EL (cell line): Measurements from ENCODE around the gene TMEM259.
A peak's percentile ranks its signal among the peaks of the same experiment; 100 is the strongest.

Source experiments
- DNase-seq: peaks from one replicate; pipeline ENCODE4 v3.0.0-alpha.2; 2016

TMEM259 gene

DNA sequence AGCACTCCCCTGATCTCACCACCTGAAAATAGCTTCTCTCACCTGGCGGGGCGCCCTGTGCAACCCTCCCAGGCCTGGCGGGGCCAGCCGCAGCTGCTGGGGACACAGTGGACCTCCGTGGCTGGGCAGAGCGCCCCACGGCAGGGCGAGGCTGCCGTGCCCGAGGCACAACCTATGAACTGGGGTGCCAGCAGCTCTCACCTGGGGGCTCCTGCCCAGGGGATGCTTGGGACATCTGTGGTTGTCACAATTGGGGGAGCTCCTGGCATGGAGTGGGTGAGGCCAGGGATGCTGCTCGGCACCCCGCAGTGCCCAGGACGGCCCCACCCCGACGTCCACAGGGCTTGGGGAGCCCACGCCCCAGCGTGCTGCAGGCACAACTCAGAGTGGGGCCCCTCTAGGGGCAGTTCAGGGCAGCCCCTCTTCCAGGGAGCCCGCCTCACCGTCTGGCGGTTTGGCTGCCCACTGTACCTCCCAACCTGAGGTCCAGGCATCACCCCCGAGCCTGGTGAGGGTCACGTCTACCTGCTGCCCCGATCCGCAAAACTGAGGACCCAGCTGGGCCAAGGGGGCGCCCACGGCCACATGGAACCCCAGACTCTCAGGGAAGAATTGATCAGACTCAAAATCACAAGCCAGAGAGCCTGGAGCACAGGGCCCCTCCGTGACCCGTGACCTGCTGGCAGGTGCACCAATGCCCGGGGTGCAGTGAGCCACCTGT lies 5.7 kb downstream of the TMEM259 start:
- no peak for DNase-seq

DNA sequence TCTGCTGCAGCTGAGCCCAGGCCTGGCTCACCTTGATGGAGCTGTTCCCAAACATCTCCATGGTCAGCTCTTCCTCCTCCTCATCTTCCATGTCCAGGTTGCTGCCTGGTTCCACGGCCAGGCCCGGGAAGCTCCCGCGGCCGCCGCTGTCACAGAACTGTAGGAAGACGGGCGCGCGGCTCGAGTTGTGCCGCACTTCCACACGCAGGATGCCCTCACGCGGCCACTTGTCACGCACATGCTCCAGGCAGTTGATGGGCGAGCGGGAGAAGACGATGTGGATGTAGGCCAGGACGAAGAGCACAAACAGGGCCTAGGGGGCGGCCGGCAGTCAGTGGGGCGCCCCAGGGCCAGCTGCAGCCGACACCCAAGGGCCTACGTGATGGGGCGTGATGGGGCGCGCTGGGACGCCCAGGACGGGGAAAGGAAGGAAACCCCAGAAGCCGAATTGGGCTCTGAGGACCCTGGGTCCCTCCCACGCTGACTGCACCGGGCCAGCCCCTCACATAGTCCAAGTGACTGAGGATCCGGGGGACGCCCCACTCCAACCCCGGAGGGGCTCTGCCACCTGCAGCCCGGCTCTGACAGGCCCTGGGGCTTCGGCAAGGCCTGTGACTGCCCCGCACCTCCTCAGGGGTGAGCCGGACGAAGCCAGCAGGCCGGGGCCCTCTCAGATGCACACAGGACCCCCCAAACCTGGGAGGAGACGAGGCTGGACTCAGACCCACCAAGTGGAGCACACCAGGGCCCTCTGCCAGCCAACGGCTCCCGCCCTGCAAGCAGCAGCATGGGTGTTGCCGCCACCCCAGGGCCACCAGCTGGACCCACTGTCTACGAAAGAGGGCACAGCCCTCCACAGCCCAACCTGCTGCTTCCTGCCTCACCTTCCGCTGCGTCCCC lies 6.5 kb downstream of the TMEM259 start:
- no peak for DNase-seq

DNA sequence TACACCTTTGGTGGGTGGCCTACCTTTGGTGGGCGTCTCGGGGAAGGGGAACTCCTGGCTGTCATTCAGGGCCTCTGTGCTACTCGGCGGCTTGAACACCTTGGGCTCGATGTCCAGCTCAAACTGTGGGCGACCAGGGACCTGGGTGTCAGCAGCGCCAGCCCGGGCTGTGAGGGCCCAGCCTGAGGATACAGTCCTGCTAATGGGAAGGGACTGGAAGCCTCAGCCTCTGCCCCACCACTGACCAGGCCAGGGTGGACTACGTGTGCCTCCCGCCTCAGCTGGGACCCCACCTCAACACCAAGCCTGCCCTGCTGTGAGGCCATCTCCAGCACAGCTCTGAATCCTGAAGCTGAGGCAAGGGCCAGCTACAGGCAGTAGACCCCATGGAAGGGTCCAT lies 7.7 kb downstream of the TMEM259 start:
- no peak for DNase-seq

DNA sequence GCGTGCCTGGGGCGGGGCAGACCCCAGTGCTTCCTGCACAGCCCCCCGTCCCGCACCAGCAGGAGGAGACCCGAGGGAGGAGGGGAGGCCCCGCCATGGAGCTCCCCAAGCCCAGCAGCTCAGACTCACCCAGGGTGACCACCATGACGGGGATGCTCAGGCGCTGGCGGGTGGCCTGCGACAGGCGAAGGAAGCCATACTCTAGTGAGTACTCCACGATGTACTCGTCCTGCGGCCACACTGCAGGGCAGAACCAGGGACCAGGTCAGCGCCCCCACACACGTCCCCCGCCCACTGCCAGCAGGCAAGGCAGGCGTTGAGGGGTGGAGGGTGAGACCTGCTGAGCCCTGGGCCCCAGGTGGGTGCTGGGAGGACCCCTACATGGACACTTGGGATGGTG lies 8.6 kb downstream of the TMEM259 start:
- no peak for DNase-seq

DNA sequence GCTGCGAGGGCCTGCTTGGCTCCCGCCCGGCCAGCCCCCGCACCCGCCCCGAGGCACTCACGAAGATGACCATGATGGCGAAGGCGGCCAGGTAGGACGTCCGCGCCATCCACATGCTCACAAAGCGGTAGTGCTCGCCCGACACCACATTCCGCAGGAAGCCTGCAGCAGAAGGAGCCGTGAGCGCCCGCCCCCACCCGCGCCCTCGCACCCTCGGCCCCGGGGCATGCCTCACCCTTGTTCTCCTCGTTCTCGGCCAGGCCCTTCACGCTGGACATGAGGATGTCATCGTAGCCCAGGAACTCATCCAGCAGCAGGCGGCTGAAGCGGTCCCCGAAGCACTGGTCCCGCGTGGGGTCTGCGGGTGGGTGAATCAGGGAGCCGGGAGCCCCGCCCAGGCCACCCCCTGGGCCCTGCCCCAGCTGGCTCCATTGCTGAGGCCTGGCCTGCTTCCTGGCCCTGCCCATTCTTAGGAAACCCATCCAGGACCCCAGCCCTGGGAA lies 9.0 kb downstream of the TMEM259 start:
- DNase-seq = no peak

DNA sequence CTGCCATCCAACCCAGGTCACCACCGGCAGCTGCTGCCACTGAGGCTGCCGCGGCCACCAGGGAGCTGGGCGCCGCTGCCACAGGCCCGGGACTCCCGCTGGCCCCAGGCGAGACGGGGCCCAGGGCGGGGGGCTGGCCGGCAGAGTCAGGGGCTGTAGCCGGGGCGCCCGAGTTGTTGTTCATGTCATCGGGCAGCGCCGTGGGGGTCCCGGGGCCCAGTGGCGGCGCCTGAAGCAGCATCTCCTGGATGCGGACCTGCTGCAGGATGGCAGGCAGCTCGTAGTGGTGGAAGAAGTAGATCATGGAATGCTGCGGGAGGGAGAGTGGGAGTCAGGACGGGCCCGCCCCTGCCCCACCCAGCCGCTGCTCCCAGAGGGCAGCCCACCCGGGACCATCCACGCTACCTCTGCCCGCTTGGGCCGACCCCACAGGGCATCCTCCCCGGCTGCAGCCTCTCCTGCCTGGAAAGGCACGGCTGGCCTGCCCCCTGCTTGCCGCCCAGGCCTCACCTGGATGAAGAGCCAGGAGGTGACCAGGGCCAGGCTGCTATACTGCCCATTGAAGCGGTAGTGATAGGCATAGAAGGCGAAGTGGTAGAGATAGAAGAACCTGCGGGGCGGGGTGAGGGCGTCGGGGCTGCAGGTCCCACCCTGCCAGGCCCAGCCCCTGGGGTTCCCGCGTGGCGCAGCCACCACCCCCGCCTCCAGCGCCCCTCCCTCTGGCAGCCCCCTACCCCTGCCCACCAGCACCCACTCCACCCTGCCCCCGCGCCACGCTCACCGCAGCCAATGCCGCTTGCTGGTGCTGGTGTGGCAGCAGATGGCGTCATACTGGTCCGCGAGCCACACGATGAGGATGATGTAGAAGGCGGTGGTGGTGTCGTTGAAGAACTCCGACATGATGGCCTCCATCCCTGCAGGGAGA lies 10.1 kb downstream of the TMEM259 start:
- no peak for DNase-seq

DNA sequence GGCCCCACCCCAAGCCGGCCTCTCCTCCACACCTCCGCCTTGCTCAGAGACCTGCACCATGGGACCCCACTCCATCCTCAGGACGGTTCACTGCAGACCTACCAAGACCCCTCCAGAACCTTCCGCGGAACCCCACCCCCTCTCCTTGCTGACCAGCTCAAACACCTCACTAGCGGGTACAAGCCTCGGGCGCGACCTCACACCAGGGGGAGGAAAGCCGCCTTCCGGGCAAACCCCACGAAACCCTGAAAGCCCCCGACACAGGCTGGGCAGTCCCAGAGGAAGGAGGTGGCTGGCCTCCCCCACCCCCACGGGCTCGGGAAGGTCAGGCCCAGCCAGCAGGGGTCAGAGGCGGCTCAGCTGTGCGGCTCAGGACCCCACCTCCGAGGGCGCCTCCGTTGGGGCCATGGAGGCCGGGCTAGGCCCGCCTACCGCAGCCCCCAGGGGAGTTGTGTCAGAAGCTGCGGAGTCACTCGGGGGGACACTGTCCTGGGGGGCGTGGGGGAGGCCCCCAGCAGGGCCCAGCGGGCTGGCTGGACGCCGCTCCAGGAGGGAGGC lies 10.9 kb downstream of the TMEM259 start:
- no peak for DNase-seq

DNA sequence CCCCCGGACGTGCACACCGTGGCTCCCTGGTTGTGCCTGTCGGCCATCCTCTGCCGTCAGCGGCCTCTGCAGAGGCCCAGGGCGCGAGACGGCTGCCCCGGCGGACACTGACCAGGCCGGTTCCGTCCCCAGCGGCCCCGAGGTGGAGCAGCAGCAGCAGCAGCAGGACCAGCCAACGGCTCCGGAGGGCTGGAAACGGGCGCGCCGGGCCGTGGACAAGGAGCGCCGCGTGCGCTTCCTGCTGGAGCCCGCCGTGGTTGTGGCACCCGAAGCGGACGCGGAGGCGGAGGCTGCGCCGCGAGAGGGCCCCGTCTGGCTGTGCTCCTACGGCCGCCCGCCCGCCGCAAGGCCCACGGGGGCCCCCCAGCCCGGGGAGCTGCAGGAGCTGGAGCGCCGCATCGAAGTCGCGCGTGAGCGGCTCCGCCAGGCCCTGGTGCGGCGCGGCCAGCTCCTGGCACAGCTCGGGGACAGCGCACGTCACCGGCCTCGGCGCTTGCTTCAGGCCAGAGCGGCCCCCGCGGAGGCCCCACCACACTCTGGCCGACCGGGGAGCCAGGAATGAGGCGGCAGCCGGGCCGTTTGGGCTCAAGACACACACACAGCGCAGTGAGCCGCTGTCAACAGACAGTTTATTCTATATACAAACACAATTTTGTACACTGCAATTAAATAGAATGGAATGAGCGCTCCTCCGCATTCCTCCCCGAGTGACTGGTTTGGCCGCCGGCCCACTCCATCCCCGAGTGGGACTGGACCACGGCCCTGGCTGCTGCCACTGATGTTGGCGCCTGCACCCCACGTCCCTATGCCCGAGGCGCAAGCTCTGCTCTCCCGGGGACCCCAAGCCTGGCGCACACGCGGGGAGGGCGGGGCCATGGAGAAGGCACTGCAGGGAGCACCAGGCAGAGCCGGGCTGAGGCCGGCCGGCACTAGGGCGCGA lies 11.6 kb downstream of the TMEM259 start:
- no peak for DNase-seq

DNA sequence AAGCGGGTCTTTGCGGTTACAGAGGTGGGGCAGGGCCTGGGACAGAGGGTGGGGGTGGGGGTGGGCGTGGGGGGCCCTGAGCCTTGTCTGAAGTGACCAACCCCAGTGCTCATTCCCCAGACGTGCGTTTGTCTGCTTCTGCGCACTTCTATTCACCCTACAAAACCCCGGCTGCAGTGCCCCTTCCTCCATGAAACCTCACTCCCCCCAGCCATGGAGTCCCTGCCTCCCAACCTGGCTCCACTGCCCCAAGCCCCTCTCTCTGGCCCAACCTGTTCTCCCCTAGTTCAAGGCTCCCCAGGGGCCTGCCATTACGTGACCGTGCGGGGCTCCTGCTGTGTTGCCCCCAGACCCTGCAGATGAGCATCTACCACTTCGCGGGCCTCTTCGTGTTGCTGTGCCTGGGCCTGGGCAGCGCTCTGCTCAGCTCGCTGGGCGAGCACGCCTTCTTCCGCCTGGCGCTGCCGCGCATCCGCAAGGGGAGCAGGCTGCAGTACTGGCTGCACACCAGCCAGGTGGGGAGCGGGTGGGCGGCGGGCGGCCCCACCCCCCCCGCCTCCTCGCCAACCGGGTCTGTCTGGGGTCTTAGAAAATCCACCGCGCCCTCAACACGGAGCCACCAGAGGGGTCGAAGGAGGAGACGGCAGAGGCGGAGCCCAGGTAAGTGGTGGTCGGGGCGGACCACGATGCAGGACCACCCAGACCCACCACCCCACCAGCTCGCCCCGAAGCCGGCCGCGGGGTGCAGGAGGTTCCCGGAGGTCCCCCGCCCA lies 12.5 kb downstream of the TMEM259 start:
- no peak for DNase-seq

DNA sequence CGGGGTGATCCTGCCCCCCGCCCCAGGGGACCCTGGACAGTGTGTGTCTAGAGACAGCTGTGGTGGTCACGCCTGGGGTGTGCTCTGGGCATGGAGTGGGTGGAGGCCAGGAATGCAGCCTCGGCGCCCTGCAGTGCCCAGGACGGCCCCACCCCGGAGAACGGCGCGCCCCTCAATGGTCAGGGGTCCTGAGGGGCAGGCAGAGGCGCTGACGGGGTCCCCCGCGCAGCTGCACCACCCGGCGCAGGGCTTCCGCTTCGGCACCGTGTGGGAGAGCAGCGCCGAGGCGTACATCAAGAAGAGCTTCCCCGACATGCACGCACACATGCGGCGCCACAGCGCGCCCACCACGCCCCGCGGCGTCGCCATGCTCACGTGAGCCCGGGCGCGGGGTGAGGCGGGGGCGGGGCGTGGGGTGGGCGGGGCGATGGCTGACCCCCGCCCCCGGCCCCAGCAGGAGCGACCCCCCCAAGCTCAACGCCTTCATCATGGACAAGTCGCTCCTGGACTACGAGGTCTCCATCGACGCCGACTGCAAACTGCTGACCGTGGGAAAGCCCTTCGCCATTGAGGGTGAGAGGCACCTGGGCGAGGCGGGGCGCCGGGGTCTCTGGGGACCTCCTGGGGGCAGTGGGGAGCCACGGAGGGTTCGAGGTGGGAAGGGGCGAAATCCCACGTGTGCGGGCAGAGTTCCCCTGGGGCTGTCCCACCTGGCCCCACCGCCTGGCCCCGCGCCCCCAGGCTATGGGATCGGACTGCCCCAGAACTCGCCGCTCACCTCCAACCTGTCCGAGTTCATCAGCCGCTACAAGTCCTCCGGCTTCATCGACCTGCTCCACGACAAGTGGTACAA lies 13.3 kb downstream of the TMEM259 start:
- no peak for DNase-seq

DNA sequence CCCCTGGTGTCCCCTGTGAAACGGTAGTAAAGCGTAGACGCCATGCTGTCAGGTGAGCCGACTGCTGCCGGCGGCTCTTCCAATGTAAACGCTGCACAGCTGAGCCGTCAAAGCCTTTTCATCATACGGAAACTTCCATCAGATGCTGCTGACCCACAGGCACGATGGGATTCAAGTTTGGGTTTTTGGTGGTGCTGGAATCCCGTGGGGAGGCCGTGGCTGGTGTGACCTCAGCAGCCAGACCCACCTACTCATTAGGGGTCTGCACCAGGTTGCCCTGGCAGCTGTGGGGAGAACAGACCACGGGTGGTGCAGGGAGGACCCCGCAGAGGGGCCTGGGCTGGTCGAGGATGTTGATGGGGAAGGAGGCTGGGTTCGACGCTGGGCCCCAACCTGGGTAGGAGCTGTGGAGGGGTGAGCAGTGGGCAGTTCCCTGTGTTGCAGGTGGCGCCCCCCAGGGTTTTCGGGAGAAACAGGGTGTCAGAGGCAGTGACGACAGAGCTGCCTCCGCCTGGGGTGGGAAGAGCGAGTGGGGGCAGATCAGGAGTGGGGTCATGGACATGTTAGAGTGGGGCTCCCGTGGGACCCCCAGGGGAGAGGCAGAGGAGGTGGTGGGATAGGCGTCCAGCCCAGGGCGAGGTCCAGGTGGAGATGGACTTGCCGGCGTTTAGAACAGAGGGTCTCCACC lies 14.1 kb downstream of the TMEM259 start:
- no peak for DNase-seq

DNA sequence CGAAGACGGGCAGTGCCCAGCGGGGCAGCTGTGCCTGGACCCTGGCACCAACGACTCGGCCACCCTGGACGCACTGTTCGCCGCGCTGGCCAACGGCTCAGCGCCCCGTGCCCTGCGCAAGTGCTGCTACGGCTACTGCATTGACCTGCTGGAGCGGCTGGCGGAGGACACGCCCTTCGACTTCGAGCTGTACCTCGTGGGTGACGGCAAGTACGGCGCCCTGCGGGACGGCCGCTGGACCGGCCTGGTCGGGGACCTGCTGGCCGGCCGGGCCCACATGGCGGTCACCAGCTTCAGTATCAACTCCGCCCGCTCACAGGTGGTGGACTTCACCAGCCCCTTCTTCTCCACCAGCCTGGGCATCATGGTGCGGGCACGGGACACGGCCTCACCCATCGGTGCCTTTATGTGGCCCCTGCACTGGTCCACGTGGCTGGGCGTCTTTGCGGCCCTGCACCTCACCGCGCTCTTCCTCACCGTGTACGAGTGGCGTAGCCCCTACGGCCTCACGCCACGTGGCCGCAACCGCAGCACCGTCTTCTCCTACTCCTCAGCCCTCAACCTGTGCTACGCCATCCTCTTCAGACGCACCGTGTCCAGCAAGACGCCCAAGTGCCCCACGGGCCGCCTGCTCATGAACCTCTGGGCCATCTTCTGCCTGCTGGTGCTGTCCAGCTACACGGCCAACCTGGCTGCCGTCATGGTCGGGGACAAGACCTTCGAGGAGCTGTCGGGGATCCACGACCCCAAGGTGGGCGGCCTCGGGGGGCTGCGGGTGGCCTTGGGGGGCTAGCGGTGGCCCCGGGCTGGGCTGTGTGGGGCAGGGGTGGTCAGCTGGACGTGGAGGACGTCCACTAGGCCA lies 15.9 kb downstream of the TMEM259 start:
- no peak for DNase-seq

DNA sequence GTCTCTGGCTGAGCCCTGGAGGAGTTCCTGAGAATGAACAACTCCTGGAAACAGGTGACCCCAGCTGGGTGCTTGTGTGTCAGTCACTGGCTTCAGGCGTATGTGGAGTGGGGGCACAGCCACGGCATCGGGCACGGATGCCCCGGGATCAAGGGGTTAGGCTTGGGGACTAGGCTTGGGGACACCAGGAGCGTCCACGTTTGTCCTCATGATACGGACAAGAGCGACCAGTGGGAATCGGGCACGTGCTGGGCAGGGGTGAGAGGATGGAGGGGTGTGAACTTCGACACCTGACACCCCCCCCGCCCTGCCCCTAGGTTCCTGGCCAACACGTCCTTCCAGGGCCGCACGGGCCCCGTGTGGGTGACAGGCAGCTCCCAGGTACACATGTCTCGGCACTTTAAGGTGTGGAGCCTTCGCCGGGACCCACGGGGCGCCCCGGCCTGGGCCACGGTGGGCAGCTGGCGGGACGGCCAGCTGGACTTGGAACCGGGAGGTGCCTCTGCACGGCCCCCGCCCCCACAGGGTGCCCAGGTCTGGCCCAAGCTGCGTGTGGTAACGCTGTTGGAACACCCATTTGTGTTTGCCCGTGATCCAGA lies 16.6 kb downstream of the TMEM259 start:
- no peak for DNase-seq

DNA sequence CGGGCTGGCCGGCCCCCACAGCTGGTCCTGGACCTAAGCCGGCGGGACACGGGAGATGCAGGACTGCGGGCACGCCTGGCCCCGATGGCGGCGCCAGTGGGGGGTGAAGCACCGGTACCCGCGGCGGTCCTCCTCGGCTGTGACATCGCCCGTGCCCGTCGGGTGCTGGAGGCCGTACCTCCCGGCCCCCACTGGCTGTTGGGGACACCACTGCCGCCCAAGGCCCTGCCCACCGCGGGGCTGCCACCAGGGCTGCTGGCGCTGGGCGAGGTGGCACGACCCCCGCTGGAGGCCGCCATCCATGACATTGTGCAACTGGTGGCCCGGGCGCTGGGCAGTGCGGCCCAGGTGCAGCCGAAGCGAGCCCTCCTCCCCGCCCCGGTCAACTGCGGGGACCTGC lies 17.6 kb downstream of the TMEM259 start:
- no peak for DNase-seq

DNA sequence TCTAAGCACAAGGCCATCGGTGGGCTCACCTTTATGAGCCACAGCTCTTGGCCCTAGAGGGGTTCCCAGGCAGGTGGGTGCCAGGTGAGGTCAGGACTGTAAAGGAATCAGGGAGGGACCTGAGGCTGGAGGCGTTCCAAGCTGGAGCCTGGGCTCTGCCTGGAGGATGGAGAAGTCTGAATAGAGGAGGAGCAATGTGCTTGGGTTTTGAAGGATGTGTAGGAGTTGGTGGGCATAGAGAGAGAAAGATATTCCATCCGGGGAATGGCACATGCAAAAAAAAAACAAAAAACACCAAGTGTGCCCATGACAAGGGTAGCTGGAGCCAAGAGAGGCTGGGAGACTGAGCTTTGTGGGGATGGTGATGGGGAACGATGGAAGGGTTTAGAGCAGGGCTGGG lies 18.3 kb downstream of the TMEM259 start:
- DNase-seq = no peak

DNA sequence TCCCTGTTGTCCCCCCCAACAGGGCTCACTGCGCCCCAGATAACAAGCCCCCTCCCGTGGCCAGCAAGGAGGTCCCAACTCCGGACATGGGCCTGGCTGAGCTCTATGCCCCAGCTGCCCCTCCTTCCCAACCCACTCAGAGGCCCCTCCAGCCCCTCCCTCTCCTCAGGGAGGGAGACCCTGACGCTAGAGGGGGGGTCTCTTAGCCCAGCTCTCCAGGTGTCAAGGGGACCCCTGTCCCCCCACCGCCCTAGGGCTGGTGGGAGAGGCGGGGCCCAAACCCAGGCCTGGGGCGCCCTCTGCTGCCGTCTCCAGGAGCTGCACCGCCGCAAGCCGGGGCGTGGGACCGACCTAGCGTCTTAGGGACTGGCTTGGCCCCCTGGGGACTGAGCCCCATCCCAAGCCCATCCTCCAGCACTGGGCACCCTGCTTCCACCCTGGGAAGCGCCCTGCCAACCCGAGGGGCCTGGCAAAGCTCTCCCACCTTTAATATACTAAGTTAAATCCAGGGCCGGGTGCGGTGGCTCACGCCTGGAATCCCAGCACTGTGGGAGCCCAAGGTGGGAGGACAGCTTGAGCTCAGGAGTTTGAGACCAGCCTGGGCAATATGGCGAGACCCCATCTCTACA lies 19.3 kb downstream of the TMEM259 start:
- DNase-seq = peak; percentile 37
